HCT116 (cell line): ENCODE measurements around the gene ADAM30.

Experiments used
- CBX3 ChIP-seq: IDR thresholded peaks from 2 replicates; pipeline ENCODE4 v1.6.1; 2012; ENCODE audit warnings: low read depth
- EGR1 ChIP-seq: IDR thresholded peaks from 2 replicates; pipeline ENCODE4 v1.6.1; 2012; ENCODE audit warnings: low read depth
- EZH2 ChIP-seq: fragments of 200-600 bp; sonication (generic); IDR thresholded peaks from 2 replicates; pipeline ENCODE4 v1.6.1; 2017; ENCODE audit warnings: antibody characterized with exemption, mixed run types
- EZH2phosphoT487 ChIP-seq: fragments of 200-600 bp; IDR thresholded peaks from 2 replicates; pipeline ENCODE4 v1.6.1; 2018; ENCODE audit warnings: antibody characterized with exemption, borderline replicate concordance
- POLR2A ChIP-seq: IDR thresholded peaks from 2 replicates; pipeline ENCODE4 v1.7.0; 2011; ENCODE audit warnings: borderline replicate concordance; ENCODE audit not compliant: insufficient read depth, insufficient read length; ENCODE audit errors: extremely low read depth
- POLR2AphosphoS5 ChIP-seq: IDR thresholded peaks from 2 replicates; pipeline ENCODE4 v1.6.1; 2011; ENCODE audit warnings: mild to moderate bottlenecking, low read depth, low read length, moderate library complexity
- RAD21 ChIP-seq: IDR thresholded peaks from 2 replicates; pipeline ENCODE4 v1.6.1; 2012; ENCODE audit warnings: low read depth, mild to moderate bottlenecking
- SP1 ChIP-seq: IDR thresholded peaks from 2 replicates; pipeline ENCODE4 v1.6.1; 2012; ENCODE audit warnings: low read depth
- SRF ChIP-seq: IDR thresholded peaks from 2 replicates; pipeline ENCODE4 v1.6.1; 2012; ENCODE audit warnings: low read depth
- YY1 ChIP-seq: IDR thresholded peaks from 2 replicates; pipeline ENCODE4 v1.6.1; 2011; ENCODE audit warnings: low read length, low read depth, moderate library complexity, mild to moderate bottlenecking; ENCODE audit not compliant: insufficient replicate concordance; ENCODE audit errors: extremely low read depth
- TF ChIP-seq, protein P1 (sequence below), 3 experiments: fragments of 200-600 bp in 1 of 3; sonication (generic) in 1 of 3; IDR thresholded peaks in 2 of 3; conservative IDR thresholded peaks in 1 of 3; 2 replicates each; pipeline ENCODE4 v1.5.1; 2012 to 2017; ENCODE audit warnings: low read depth in 2 of 3, low read length in 2 of 3, antibody characterized with exemption in 1 of 3, borderline replicate concordance in 1 of 3, control low read depth in 1 of 3, mild to moderate bottlenecking in 1 of 3, mixed read lengths in 1 of 3, mixed run types in 1 of 3, moderate library complexity in 1 of 3; ENCODE audit not compliant: insufficient read depth in 1 of 3
- TF ChIP-seq, protein P2 (sequence below): IDR thresholded peaks from 2 replicates; pipeline ENCODE4 v1.6.1; 2012
- TF ChIP-seq, protein P3 (sequence below): IDR thresholded peaks from 2 replicates; pipeline ENCODE4 v1.6.1; 2011; ENCODE audit warnings: mild to moderate bottlenecking, low read length, moderate library complexity; ENCODE audit not compliant: insufficient replicate concordance; ENCODE audit errors: extremely low read depth
- TF ChIP-seq, protein P4 (sequence below): IDR thresholded peaks from 2 replicates; pipeline ENCODE4 v1.6.1; 2012; ENCODE audit warnings: low read depth

DNA sequence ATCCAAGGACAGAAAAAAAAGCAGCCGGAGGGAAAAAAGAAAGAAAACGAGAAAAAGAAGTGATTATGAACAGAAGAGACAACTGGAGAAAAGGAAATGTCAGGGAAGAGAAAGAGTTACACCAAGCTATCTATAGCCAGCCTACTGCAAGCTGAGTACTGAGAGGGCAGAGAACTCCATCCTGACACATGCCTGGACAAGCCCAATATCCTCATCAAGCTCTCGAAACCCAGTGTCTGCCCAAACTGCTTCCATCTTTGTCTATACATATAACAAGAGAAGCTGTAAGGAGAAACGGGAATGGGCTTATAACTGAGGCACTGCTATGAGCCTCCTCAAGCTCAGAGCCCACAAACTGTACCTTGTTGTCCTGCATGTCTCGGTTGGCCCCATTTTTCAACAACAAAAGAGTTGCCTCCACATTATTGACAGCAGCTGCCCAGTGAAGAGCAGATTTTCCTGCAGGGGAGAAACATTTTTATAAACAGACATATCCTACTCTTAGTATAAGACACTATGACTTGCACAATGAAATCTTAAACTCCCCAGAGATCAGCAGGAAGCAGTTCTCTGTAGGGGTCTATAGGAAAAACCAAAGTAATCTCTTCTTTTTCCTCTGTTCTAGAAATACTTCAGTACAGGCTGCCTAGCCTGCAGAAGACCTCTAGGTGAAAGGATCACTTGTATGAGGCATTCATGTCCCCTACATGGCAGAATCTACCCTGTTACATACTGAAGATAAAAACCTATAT, 21.2 kb upstream of the ADAM30 start:
- TF ChIP-seq, protein P1, sequence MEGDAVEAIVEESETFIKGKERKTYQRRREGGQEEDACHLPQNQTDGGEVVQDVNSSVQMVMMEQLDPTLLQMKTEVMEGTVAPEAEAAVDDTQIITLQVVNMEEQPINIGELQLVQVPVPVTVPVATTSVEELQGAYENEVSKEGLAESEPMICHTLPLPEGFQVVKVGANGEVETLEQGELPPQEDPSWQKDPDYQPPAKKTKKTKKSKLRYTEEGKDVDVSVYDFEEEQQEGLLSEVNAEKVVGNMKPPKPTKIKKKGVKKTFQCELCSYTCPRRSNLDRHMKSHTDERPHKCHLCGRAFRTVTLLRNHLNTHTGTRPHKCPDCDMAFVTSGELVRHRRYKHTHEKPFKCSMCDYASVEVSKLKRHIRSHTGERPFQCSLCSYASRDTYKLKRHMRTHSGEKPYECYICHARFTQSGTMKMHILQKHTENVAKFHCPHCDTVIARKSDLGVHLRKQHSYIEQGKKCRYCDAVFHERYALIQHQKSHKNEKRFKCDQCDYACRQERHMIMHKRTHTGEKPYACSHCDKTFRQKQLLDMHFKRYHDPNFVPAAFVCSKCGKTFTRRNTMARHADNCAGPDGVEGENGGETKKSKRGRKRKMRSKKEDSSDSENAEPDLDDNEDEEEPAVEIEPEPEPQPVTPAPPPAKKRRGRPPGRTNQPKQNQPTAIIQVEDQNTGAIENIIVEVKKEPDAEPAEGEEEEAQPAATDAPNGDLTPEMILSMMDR (IDR thresholded peaks at IDR 0.05 in 2 of 3, conservative IDR thresholded peaks at IDR 0.05 in 1 of 3; ENCODE audit: borderline replicate concordance in 1 of 3, insufficient read depth in 1 of 3, low read depth in 2 of 3, low read length in 2 of 3), result no peak
- TF ChIP-seq POLR2A (no peak), POLR2AphosphoS5 (no peak), EZH2phosphoT487 (no peak), SP1 (no peak), SRF (no peak), CBX3 (no peak), RAD21 (no peak), EZH2 (no peak), EGR1 (no peak), YY1 (no peak)
- TF ChIP-seq, protein P2, sequence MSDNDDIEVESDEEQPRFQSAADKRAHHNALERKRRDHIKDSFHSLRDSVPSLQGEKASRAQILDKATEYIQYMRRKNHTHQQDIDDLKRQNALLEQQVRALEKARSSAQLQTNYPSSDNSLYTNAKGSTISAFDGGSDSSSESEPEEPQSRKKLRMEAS, result no peak
- TF ChIP-seq, protein P3, sequence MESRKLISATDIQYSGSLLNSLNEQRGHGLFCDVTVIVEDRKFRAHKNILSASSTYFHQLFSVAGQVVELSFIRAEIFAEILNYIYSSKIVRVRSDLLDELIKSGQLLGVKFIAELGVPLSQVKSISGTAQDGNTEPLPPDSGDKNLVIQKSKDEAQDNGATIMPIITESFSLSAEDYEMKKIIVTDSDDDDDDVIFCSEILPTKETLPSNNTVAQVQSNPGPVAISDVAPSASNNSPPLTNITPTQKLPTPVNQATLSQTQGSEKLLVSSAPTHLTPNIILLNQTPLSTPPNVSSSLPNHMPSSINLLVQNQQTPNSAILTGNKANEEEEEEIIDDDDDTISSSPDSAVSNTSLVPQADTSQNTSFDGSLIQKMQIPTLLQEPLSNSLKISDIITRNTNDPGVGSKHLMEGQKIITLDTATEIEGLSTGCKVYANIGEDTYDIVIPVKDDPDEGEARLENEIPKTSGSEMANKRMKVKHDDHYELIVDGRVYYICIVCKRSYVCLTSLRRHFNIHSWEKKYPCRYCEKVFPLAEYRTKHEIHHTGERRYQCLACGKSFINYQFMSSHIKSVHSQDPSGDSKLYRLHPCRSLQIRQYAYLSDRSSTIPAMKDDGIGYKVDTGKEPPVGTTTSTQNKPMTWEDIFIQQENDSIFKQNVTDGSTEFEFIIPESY, result no peak
- TF ChIP-seq, protein P4, sequence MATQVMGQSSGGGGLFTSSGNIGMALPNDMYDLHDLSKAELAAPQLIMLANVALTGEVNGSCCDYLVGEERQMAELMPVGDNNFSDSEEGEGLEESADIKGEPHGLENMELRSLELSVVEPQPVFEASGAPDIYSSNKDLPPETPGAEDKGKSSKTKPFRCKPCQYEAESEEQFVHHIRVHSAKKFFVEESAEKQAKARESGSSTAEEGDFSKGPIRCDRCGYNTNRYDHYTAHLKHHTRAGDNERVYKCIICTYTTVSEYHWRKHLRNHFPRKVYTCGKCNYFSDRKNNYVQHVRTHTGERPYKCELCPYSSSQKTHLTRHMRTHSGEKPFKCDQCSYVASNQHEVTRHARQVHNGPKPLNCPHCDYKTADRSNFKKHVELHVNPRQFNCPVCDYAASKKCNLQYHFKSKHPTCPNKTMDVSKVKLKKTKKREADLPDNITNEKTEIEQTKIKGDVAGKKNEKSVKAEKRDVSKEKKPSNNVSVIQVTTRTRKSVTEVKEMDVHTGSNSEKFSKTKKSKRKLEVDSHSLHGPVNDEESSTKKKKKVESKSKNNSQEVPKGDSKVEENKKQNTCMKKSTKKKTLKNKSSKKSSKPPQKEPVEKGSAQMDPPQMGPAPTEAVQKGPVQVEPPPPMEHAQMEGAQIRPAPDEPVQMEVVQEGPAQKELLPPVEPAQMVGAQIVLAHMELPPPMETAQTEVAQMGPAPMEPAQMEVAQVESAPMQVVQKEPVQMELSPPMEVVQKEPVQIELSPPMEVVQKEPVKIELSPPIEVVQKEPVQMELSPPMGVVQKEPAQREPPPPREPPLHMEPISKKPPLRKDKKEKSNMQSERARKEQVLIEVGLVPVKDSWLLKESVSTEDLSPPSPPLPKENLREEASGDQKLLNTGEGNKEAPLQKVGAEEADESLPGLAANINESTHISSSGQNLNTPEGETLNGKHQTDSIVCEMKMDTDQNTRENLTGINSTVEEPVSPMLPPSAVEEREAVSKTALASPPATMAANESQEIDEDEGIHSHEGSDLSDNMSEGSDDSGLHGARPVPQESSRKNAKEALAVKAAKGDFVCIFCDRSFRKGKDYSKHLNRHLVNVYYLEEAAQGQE, result no peak
